GM10847 (cell line): ENCODE data around the gene SLC40A1.

Experiments
- POLR2A ChIP-seq: IDR thresholded peaks from 2 replicates; pipeline ENCODE4 v1.6.1; 2011; ENCODE audit not compliant: insufficient read length; ENCODE audit errors: extremely low read depth

SLC40A1 gene

DNA sequence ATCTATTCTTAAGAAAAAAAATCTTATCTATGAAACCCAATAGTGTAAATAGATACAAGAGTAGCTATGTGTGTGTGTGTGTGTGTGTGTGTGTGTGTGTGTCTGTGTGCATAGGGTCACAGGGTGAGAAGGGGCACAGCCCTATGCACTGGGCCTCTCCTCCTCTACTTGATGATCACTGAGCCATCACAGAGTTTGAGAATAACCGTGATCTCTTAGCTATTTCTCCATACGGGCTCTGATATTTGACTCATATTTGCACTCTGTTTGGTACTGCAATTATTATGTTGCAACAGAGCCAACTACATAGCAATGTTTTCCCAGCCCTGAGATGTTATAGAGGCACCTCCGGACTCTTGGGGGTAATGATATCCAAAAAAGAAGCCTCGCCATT, 28.8 kb upstream of the SLC40A1 start:
- no peak for TF ChIP-seq POLR2A

DNA sequence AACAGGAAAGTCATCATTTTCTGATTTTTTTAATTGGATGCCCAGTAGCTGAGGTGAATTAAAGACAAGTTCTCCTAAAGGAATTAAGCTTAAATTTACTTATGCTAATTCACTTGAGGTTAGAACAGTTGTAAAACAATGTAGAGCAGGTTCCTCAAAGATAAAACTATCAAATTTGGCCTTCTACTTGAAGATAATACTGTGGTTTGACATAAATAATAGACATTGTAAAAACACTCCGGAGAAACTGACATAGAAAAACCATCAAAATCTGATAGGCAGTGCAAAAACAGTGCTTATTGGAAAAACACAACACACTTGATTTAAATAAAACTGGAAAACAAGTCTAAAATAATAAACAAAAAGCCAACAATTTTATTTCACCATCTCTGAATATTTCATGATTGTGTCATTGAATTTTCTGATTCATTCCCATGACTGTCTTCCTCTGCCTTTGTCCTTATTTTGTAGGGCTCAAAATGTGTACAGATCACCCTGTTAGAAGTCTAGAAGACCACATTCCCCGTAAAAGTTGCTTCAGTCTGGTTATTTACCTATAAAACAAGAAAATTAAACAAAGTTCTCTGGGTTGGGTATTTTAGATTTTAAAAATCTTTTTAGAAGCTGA, 28.3 kb upstream of the SLC40A1 start:
- no peak for TF ChIP-seq POLR2A

DNA sequence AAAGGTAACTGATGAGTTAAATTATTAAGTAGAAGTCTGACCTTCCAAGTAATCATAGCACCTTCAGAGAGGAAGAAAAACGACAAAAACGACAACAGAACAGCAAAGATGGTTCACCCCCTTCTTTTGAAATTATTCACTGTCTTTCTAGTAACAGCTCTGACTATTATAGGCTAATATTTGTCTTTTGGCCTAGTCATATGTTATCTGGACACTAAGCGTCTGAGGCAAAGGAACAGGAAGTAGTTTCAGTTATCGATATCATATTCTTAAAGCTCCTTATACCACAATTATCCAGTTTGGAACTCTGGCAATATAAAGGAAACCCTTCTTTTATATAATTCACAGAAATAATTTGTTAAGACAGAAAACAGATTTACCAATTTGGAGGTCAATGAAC, 27.6 kb upstream of the SLC40A1 start:
- no peak for TF ChIP-seq POLR2A

DNA sequence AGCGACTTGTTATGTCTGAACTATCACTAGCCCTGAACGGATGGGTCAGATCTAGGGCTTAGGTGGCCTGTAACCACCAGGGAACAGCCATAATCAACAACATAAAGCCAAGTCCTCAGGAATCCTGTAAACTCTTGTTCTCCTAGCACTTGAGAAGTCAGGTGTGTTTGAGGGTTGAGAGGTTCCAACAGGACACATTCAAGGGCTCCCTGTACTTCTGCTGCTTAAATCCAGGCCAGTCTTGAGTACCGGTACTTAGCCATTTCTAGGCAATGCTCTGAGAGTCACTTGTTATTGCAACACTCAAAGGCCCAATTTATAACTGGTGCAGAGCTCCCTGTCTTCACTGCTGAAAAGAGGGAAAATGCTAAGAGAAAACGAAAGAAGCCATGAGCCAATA, 21.6 kb upstream of the SLC40A1 start:
- TF ChIP-seq POLR2A: no peak

DNA sequence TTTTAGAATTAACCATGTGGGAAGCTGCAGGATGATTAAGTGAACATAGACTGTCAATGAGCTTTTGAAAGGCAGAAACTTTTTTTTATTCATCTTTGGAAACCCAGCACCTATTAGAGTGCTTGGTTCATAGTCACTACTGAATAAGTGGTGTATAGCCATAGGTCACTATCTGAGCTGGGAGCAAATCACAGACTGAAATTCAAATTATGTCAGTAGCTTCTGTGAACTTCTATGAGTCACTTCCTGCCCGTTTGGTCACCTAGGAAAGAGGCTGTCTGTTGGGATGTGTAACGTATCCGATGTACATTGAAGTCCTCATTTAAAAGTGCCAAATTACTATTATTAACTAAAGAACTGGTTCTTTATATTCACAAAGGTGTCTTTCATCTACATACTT, 20.5 kb upstream of the SLC40A1 start:
- no peak for TF ChIP-seq POLR2A

DNA sequence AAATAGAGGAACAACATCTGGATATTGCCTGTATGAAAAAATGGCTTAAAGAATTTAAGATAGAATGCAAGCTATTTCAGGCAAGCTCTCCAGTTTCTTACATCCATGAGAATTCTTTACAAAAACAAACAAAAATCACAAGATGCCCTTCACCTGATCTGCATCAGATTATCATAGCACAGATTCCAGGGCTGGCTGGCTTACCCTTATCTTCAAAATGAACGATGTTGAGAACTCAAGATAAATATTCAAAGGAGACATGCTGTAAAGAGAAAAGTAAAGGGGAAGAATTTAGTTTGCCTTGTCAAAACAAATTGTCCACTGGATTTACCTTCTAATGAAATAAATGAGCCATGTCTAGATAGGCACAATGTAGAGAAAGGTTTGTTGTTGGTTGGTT, 18.7 kb upstream of the SLC40A1 start:
- TF ChIP-seq POLR2A: no peak

DNA sequence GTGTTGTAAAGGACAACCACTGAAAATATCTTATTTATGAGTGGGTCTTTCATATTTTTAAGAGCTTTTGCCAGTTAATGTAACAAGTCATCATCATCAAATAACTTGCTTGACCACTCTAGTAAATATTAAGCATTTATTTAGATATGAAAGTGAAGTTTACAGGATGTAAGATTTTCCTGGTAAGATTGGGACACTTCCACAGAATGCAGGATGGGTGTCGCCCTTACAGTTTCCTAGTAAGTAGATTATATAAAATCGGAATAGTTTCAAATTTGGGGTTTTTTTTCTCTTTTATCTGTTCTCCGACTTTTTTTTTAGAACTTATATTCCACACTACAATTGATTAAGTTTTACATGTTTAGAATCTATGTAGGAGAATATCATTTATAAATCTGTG, 14.8 kb upstream of the SLC40A1 start:
- TF ChIP-seq POLR2A: no peak

DNA sequence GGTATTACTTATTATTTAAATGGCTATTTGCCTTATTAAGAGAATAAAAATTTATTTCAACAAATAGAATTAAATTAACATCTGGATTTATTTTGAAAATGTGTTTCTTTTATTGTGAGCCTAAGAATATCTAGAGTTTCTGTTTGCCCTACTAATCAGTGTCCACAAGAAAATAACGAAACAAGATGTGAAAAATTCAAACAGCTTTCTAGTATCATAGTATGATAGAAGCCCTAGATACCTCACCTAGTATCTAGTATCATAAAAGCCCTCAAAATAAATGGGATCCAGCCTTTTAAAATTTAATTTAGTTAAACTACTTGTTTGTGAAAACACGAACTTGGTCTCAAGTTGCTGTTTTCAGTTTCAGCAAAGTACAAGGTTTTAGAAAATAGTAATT, 13.7 kb upstream of the SLC40A1 start:
- no peak for TF ChIP-seq POLR2A

DNA sequence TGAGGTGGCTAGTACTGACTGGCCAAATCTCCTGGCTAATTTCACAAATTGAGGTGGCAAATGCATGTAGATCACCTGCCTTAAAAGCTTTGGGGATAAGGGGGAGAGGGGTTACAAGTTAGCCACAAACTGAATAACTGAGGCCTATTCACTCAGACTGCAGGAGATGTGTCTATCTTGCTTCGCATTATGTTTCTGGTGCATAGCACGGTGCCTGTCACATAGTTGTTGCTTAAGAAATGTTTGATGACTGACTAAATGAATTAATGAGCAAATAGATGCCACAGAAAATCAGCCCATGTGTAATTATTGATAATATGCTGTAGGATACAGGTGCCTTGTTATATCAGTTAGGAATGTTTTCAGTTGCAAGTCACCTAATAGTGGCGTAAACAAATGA, 12.5 kb upstream of the SLC40A1 start:
- no peak for TF ChIP-seq POLR2A

DNA sequence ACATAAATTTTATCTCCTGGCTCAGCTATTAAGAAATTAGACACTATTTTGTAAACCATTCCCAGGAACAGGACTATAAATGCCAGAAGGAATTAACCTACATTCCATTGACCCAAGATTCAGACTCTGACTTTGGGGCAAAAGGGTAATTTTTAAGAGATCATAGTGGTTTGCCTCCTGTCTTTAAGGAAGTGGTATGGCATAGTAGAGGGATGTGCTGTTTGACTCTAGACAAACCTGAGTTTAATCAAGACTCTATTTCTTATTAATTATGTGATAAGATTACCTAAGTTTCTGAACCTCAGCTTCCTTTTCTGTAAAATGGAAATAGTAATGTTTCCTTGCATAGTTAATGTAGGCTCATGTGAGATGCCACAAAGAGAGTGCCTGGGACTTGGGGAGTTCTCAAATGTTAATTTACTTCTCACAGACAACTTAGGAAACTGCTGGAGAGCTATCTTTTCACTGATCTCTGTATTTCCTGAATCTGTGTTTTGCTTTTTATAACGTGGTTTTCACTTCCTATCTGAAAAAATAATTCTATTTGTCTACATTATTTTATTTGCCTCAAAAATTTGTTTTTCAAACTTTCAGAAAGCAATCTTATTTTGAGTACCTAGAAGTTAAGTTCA, 11.9 kb upstream of the SLC40A1 start:
- TF ChIP-seq POLR2A: no peak

DNA sequence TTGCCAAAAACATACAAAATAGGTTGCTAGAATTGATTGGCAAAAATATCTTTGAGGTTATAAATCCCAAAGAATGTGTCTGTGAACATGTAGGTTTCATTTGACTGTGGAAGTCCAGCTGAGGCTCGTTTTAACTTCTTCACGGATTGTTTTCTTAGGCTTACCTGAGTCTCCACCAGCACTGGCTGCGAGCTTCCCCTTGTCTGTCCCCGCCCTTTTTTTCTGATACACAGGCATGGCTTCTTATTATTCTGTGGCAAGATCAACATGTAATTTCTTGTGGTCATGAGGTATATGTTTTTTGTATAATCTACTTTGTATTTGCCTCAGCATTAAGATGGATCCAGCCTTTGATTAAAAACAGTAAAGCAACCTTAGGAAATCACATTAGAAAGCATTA, 7.2 kb upstream of the SLC40A1 start:
- TF ChIP-seq POLR2A: no peak

DNA sequence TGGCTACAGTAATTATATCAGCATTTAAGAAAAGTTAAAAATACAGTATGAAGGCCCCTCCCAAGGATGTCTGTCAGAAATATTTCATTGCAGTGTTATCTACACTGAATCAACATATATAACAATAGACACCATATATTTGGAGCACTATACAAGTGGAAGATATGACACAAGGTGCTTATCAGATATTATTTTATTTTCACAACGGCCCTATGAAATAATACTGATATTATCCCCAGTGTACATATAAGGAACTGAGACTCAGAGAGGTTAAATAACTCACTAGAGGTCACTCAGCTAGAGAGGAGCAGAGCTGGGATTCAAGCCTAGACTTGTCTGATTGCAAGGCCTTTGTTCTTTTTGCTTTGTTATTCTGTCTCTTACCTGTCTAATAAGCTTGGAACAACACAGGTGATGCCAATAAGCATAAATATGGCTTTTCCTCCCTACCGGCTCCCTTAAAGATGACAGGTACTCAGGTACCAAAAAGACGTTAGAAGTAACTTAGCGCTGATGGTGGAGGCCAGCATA, 4.7 kb upstream of the SLC40A1 start:
- TF ChIP-seq POLR2A: no peak

DNA sequence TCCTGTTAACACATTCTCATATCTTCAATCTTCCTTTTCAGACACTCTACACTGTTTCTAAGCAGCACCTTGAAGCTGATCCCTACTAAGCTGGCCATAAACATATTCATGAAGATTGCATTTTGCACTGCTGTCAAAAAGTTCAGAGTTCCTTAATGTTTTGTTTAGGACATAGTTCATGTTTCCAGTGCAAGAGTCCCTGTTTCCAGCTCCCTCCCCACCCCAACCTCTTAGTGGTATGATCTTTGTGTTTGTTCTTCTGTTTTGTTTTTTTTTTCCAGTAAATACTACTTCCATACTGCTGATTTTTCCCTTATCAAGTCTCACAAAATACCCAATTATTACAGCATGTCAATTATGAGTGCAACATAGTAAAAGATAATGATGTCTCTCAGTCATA, 4.1 kb upstream of the SLC40A1 start:
- no peak for TF ChIP-seq POLR2A

DNA sequence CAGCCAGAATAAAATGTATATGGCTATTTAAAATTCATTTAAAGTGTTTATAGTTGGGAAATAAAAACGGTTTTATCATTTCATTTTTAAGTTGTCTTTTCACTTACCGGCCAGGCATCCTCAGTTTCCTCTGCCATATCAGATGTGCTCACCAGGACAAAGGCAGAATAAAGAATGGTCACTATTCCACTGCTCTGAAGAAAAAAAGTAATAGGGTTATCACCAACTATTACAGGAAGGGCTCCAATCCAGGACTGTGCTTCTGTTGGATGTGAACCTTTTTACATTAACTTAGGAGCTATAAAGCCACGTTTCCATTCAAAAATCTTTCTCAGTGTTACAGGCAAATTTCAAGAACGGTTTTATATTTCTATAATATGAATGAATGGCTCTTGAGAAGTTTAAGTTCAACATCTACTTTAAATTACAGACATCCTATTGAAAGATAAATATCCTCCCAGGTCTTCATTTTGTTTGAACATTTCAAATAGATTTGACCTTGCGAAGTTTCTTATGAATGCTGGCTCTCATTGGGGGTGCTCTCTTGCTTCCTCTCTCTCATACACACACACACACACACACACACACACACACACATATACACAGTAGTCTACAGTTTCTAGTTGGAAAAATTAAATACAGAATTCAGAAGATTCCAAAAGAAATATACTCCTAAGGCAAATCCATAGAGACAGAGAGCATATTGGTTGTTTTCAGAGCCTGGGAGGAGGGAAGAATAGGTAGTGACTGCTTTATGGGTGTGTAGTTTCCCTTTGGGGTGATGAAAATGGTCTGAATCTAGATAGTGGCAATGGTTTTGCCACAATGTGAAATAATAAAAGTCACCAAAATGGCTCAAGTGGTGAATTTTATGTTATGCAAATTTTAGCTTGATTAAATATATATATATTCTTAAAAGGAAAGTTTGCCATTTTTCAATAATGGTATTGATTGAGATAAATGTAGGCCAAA, 2.9 kb upstream of the SLC40A1 start:
- TF ChIP-seq POLR2A: no peak

DNA sequence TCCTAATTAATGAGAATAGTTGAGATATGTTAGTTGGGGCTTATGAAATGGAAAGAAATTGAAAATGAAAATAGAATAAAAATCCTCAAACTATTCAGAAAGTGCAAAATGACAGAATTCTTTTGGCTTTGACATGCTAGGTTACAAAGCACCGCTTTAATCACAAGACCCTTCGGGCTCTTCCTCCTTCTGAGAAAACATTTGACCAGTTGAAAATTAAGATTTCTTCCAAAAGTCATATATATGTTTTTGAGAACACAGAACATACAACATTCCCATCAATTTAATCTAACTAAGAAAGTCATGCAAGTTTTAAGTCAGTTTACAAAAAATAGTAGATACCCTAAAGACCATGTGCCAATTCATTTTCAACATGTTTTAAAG, 2.2 kb upstream of the SLC40A1 start:
- no peak for TF ChIP-seq POLR2A
